Stimulated activated CD4-positive, alpha-beta T cell treated with anti-CD3 and anti-CD28 coated beads, Interleukin-1b, Interleukin-23, amount 100 ng/mL, for 24 hours (primary cell): ENCODE results near the gene DAZAP1.
"Not testable (repeated sequence)": the region's sequence is repeated elsewhere in the genome, so short reads cannot be mapped to it uniquely, and the experiment has no call there.

Source experiments
- DNase-seq, 4 experiments: peaks; one replicate each; pipeline ENCODE4 v3.0.0-alpha.2; 2020; ENCODE audit warnings: low read depth in 4 of 4, low spot score in 1 of 4

DAZAP1 gene

GRCh38 chr19:1471010-1471514, 63.7 kb downstream of the DAZAP1 start:
- no peak for DNase-seq

- DNase-seq: no peak
These were observed 64.3 kb downstream of the DAZAP1 start for GRCh38 chr19:1471515-1472160.

GRCh38 chr19:1472231-1473084, 65.1 kb downstream of the DAZAP1 start:
- DNase-seq: no peak

GRCh38 chr19:1473085-1473851, 65.9 kb downstream of the DAZAP1 start:
- no peak for DNase-seq

- no peak for DNase-seq
These were observed 66.8 kb downstream of the DAZAP1 start for GRCh38 chr19:1474011-1474764.

- no peak for DNase-seq
These were observed 67.5 kb downstream of the DAZAP1 start for GRCh38 chr19:1474765-1475351.

GRCh38 chr19:1475751-1476437, 68.5 kb downstream of the DAZAP1 start:
- no peak for DNase-seq

- DNase-seq: not testable (repeated sequence)
These were observed 69.7 kb downstream of the DAZAP1 start for GRCh38 chr19:1477056-1477455.

GRCh38 chr19:1478934-1479707, 71.7 kb downstream of the DAZAP1 start, which contains the start of gene C19orf25:
Gene C19orf25, minus strand, starts transcription at chr19:1479215. Its CDS starts 312 bp downstream, at chr19:1478903.
- peak; percentile 81 to 89 (median 88) for DNase-seq

GRCh38 chr19:1481224-1481892, 74.0 kb downstream of the DAZAP1 start:
- no peak for DNase-seq

- no peak for DNase-seq
These were observed 74.5 kb downstream of the DAZAP1 start for GRCh38 chr19:1481893-1482360.

- DNase-seq: no peak
These were observed 75.2 kb downstream of the DAZAP1 start for GRCh38 chr19:1482361-1483130.

- DNase-seq: no peak
These were observed 76.0 kb downstream of the DAZAP1 start for GRCh38 chr19:1483131-1483978.

- DNase-seq: no peak
These were observed 76.6 kb downstream of the DAZAP1 start for GRCh38 chr19:1483979-1484428.
